Thyroid gland (tissue), 4 donors: Measurements from ENCODE around the gene HDGFL3. TPM values are rescaled to one million over a fixed set of nuclear protein-coding genes. Genes with fewer than 3 reads are reported as not detected.
"Not testable (repeated sequence)": the region's sequence is repeated elsewhere in the genome, so short reads cannot be mapped to it uniquely, and the experiment has no call there.

ENCODE experiments used
- DNase-seq, 2 donors: peaks; one replicate each; pipeline ENCODE4 v3.0.0-alpha.2; 2019
- H3K27ac ChIP-seq, 3 donors: fragments of 200-600 bp; sonication (generic); 1 replicate in 2 of 3; 2 replicates in 1 of 3; pipeline ENCODE4 v1.5.1; 2016 to 2019; ENCODE audit warnings: mild to moderate bottlenecking in 1 of 3, moderate library complexity in 1 of 3
- H3K27me3 ChIP-seq: fragments of 200-600 bp; sonication (generic); one replicate; pipeline ENCODE4 v1.5.1; 2019
- H3K36me3 ChIP-seq, 2 donors: fragments of 200-600 bp; sonication (generic); one replicate each; pipeline ENCODE4 v1.5.1; 2016 to 2019
- H3K4me1 ChIP-seq, 2 donors: fragments of 200-600 bp; sonication (generic); one replicate each; pipeline ENCODE4 v1.5.1; 2017 to 2019
- H3K4me3 ChIP-seq, 3 donors: fragments of 200-600 bp; sonication (generic); replicated peaks in 1 of 3; 1 replicate in 2 of 3; 2 replicates in 1 of 3; pipeline ENCODE4 v1.5.1; 2016; ENCODE audit warnings: mild to moderate bottlenecking in 1 of 3
- H3K9me3 ChIP-seq: fragments of 200-600 bp; sonication (generic); one replicate; pipeline ENCODE4 v1.5.1; 2017
- POLR2A ChIP-seq, 2 donors: fragments of 450-650 bp; IDR thresholded peaks; one replicate each; pipeline ENCODE4 v1.6.1; 2017; ENCODE audit warnings: antibody characterized with exemption in 2 of 2, mild to moderate bottlenecking in 2 of 2, moderate library complexity in 1 of 2
- WGBS, 2 donors: methylation state at CpG; one replicate each; pipeline ENCODE4 v1.1.5; 2017; 5-methylcytosine and 5-hydroxymethylcytosine counted together
- intact Hi-C: fragments of 100-400 bp; cut with DNase I; formaldehyde crosslinking; loops from one replicate; pipeline ENCODE4 v1.15.1; 2023
- total RNA-seq, 4 donors: library from RNA; depleted of rRNA; stranded (reverse); fragments of >200 nt; gene quantifications; one replicate each; pipeline ENCODE4 v1.2.3, GENCODE V29; 2016
- TF ChIP-seq, protein P1 (sequence below), 6 experiments: fragments of 200-600 bp in 3 of 6; fragments of 450-650 bp in 3 of 6; sonication (generic) in 3 of 6; IDR thresholded peaks; one replicate each; pipeline ENCODE4 v1.5.1; 2016 to 2019; ENCODE audit warnings: antibody characterized with exemption in 6 of 6, mild to moderate bottlenecking in 2 of 6, inconsistent platforms in 1 of 6, moderate library complexity in 1 of 6

HDGFL3 gene
- total RNA-seq, 4 donors from 2014 or later, result 26.8 to 53.2 (median 41.5) TPM

GRCh38 chr15:83153288-83153687 is 54.3 kb downstream of the HDGFL3 start:
- TF ChIP-seq, protein P1, sequence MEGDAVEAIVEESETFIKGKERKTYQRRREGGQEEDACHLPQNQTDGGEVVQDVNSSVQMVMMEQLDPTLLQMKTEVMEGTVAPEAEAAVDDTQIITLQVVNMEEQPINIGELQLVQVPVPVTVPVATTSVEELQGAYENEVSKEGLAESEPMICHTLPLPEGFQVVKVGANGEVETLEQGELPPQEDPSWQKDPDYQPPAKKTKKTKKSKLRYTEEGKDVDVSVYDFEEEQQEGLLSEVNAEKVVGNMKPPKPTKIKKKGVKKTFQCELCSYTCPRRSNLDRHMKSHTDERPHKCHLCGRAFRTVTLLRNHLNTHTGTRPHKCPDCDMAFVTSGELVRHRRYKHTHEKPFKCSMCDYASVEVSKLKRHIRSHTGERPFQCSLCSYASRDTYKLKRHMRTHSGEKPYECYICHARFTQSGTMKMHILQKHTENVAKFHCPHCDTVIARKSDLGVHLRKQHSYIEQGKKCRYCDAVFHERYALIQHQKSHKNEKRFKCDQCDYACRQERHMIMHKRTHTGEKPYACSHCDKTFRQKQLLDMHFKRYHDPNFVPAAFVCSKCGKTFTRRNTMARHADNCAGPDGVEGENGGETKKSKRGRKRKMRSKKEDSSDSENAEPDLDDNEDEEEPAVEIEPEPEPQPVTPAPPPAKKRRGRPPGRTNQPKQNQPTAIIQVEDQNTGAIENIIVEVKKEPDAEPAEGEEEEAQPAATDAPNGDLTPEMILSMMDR (IDR thresholded peaks at IDR 0.05), result no peak
- TF ChIP-seq POLR2A (IDR thresholded peaks at IDR 0.05), result no peak
- no peak overlapping the region for H3K27ac ChIP-seq
- peaks cover 15 to 25% of the 10 kb centered on the region in 2 donors for H3K36me3 ChIP-seq
- intact Hi-C loops, result no loop called here
- no peaks in the 10 kb centered on the region for H3K9me3 ChIP-seq
- 95 to 100% methylated on average over 1 of the region's 1 CpG for WGBS, 2 donors
- H3K4me3 ChIP-seq, result no peak overlapping the region
- no peak for DNase-seq
- H3K4me1 ChIP-seq, result no peaks in the 10 kb centered on the region
- no peaks in the 10 kb centered on the region for H3K27me3 ChIP-seq

GRCh38 chr15:83144771-83145170 is 62.9 kb downstream of the HDGFL3 start:
- no peaks in the 10 kb centered on the region for H3K27me3 ChIP-seq
- intact Hi-C loops, result no loop called here
- H3K36me3 ChIP-seq, result peaks cover 10 to 29% of the 10 kb centered on the region in 2 donors
- DNase-seq, result no peak
- no peak for TF ChIP-seq POLR2A (IDR thresholded peaks at IDR 0.05)
- TF ChIP-seq, protein P1 (IDR thresholded peaks at IDR 0.05), result no peak
- no peaks in the 10 kb centered on the region for H3K4me1 ChIP-seq
- H3K4me3 ChIP-seq, result no peak overlapping the region
- H3K27ac ChIP-seq, result no peak overlapping the region
- no peaks in the 10 kb centered on the region for H3K9me3 ChIP-seq
- 95% methylated on average over 3 of the region's 3 CpGs for WGBS, 2 donors

- DNase-seq, H3K4me1 ChIP-seq, H3K4me3 ChIP-seq, H3K27me3 ChIP-seq, H3K27ac ChIP-seq, intact Hi-C loops, H3K9me3 ChIP-seq: not testable (repeated sequence)
- peaks cover 7 to 18% of the 10 kb centered on the region in 2 donors for H3K36me3 ChIP-seq
- 98 to 99% methylated on average over 3 of the region's 3 CpGs for WGBS, 2 donors
These were observed 65.5 kb downstream of the HDGFL3 start for GRCh38 chr15:83142151-83142550.

GRCh38 chr15:83132861-83133523 is 74.6 kb downstream of the HDGFL3 start:
- no peaks in the 10 kb centered on the region for H3K27me3 ChIP-seq
- 90 to 91% methylated on average over 4 of the region's 4 CpGs for WGBS, 2 donors
- no peaks in the 10 kb centered on the region for H3K9me3 ChIP-seq
- no peak overlapping the region for H3K4me3 ChIP-seq
- H3K4me1 ChIP-seq, result no peaks in the 10 kb centered on the region
- no peaks in the 10 kb centered on the region for H3K36me3 ChIP-seq
- intact Hi-C loops, result no loop called here
- TF ChIP-seq, protein P1 (IDR thresholded peaks at IDR 0.05), result no peak
- no peak for TF ChIP-seq POLR2A (IDR thresholded peaks at IDR 0.05)
- H3K27ac ChIP-seq, result no peak overlapping the region
- no peak for DNase-seq

DNA sequence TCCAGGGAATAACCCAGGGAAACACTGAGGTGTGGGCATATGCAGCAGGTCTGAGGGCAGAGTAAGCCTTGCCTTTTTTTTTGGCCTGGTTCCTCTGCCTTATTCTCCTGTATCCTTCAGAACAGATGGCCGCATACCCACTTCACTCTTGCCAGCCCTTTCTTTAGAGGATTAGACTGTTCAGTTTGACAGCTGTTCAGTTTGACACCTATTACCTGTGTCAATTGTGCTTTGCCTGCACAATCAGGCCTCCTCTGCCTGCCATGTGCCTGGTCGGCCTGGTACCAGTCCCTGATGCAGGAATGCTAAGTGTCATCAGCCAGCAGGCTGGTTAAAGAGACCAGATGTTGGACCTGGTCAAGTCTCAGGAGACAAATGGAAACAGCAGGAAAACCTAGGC is 77.8 kb downstream of the HDGFL3 start:
- WGBS, 2 donors, result 80 to 86% methylated on average over 2 of the region's 2 CpGs
- no peaks in the 10 kb centered on the region for H3K27me3 ChIP-seq
- no peak overlapping the region for H3K27ac ChIP-seq
- no peaks in the 10 kb centered on the region for H3K9me3 ChIP-seq
- intact Hi-C loops, result no loop called here
- H3K4me3 ChIP-seq, result no peak overlapping the region
- no peaks in the 10 kb centered on the region for H3K4me1 ChIP-seq
- TF ChIP-seq, protein P1 (IDR thresholded peaks at IDR 0.05), result no peak
- TF ChIP-seq POLR2A (IDR thresholded peaks at IDR 0.05), result no peak
- H3K36me3 ChIP-seq, result no peaks in the 10 kb centered on the region
- no peak for DNase-seq
